Testis (tissue), 2 donors: ENCODE results near the gene IQSEC1.

Experiments used
- CTCF ChIP-seq, 3 experiments: fragments of 450-650 bp in 2 of 3; fragments of 200-600 bp in 1 of 3; sonication (generic) in 1 of 3; IDR thresholded peaks; one replicate each; pipeline ENCODE4 v1.5.1; 2016 to 2019; ENCODE audit warnings: antibody characterized with exemption in 3 of 3, mild to moderate bottlenecking in 2 of 3, moderate library complexity in 1 of 3
- POLR2A ChIP-seq: fragments of 450-650 bp; IDR thresholded peaks from one replicate; pipeline ENCODE4 v1.6.1; 2017; ENCODE audit warnings: antibody characterized with exemption, mild to moderate bottlenecking, moderate library complexity

GRCh38 chr3:12911881-12912415 lies 161.3 kb downstream of the IQSEC1 start:
- no peak for TF ChIP-seq CTCF (IDR thresholded peaks at IDR 0.05)
- no peak for TF ChIP-seq POLR2A
